LNCaP clone FGC (cell line): ENCODE data around the gene AKAP13.

Source experiments
- DNase-seq: peaks from one replicate; pipeline ENCODE4 v3.0.0-alpha.2; 2011; ENCODE audit warnings: low read depth
- H3K4me3 ChIP-seq: 2 replicates; pipeline ENCODE4 v1.5.1; 2011; ENCODE audit warnings: mild to moderate bottlenecking, low read depth, low read length, control low read depth
- CTCF ChIP-seq: IDR thresholded peaks from 2 replicates; pipeline ENCODE4 v1.5.1; 2012; ENCODE audit warnings: mild to moderate bottlenecking; ENCODE audit not compliant: control insufficient read depth, insufficient read depth; ENCODE audit errors: extremely low read depth

The AKAP13 gene

DNA sequence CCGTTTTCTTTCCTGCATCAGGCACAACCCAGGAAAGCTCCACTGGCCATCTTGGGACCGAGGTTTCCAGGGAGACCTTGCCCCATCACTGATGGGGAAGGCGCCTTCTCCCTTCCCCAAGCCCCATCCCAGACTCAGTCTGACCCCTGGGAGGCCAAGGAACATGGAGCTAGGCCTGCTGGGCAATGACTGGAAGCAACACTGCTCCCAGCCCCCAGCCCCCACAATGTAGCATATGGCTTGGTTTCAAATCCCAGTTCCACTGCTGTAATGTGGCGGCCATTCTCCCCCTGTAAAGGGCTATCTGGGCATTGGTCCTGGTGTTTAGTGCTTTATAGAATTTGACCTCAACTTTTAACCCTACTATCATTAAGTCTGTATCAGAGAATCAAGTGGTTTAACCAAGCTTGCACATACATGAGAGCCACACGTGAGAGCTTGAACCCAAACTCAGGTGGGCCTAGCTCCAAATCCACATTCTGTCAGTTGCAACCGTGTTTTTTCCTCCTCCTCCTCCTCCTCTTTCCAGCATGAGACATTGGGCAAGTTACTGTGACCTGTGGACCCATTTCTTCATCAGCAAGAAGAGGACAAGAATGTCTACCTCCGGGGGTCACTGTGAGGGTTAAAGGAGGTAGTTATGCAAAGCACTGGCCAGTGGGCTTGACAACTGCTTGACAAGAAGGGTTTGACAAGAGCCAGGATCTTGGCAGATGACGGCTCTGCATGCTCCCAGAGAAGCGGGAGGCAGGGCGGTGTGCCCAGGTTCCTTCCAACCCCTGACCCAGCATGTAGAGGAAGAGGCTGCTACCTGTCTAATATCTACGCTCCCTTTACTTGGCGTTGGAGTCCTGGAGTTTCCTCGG is 376.9 kb downstream of the AKAP13 start:
- TF ChIP-seq CTCF = no peak
- H3K4me3 ChIP-seq = no peak overlapping the region
- no peak for DNase-seq

- TF ChIP-seq CTCF = no peak
- no peak for DNase-seq
- H3K4me3 ChIP-seq = no peak overlapping the region
These were observed 377.7 kb downstream of the AKAP13 start for GRCh38 chr15:85757939-85758654.

DNA sequence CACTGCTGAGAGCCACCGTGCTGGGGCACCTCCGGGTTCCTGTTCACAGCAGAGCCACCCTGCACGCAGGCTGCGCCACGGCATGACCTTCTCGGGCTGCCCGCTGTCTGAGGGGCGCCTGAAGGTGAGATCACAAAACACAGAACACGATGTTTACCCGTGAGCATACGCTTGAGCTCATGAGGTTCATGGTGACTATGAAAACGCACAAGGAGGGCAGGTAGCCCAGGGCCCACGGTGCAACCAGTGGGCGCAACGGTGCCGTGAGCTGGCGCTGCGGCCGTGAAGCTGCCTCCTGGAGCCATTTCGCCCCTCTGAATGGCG is 378.2 kb downstream of the AKAP13 start:
- no peak for TF ChIP-seq CTCF
- DNase-seq = no peak
- H3K4me3 ChIP-seq = no peak overlapping the region

DNA sequence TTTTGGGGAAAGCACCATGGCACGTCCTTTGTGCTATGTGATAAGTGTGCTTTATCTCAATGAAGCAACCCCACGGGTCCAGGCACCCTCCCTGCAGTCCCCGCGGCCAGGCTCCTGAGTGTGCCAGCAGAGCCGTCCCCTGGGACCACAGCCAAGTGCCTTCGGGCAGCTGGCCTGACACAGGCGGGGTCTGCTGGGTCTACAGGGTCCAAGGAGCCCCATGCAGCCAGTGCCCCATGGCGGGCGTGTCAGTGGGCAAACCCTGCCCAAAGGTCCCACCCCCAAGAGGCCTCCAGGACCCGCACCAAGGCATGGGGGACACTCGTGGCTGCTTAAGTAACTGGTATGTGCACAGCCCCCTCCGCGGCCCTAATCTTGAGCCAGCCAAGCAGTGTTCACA is 379.0 kb downstream of the AKAP13 start:
- no peak for DNase-seq
- no peak for TF ChIP-seq CTCF
- H3K4me3 ChIP-seq = no peak overlapping the region

GRCh38 chr15:85760049-85760448 is 379.6 kb downstream of the AKAP13 start:
- no peak for DNase-seq
- H3K4me3 ChIP-seq = no peak overlapping the region
- TF ChIP-seq CTCF = no peak

- 0 out of 2 replicates have a peak, but pooled peaks have one; percentile 17 for TF ChIP-seq CTCF
- no peak for DNase-seq
- no peak overlapping the region for H3K4me3 ChIP-seq
These were observed 380.3 kb downstream of the AKAP13 start for GRCh38 chr15:85760531-85761371.
